Ishikawa (cell line): ENCODE results near the gene PLXNA4.

Experiments used
- CEBPB ChIP-seq: IDR thresholded peaks from 2 replicates; pipeline ENCODE4 v1.6.1; 2012
- CREB1 ChIP-seq: IDR thresholded peaks from 2 replicates; pipeline ENCODE4 v1.6.1; 2012; ENCODE audit warnings: low read depth
- EGR1 ChIP-seq: IDR thresholded peaks from 2 replicates; pipeline ENCODE4 v1.6.1; 2012
- EP300 ChIP-seq: IDR thresholded peaks from 2 replicates; pipeline ENCODE4 v1.6.1; 2012; ENCODE audit warnings: borderline replicate concordance
- NFIC ChIP-seq: IDR thresholded peaks from 2 replicates; pipeline ENCODE4 v1.6.1; 2012
- RAD21 ChIP-seq: IDR thresholded peaks from 2 replicates; pipeline ENCODE4 v1.6.1; 2012; ENCODE audit warnings: low read depth
- TAF1 ChIP-seq: IDR thresholded peaks from 2 replicates; pipeline ENCODE4 v1.6.1; 2012; ENCODE audit warnings: low read depth, mild to moderate bottlenecking
- TCF12 ChIP-seq: IDR thresholded peaks from 2 replicates; pipeline ENCODE4 v1.6.1; 2012; ENCODE audit warnings: low read depth
- TEAD4 ChIP-seq: IDR thresholded peaks from 2 replicates; pipeline ENCODE4 v1.6.1; 2012
- YY1 ChIP-seq: IDR thresholded peaks from 2 replicates; pipeline ENCODE4 v1.6.1; 2012; ENCODE audit warnings: low read depth
- TF ChIP-seq, protein P1 (sequence below): IDR thresholded peaks from 2 replicates; pipeline ENCODE4 v1.6.1; 2012
- TF ChIP-seq, protein P2 (sequence below): IDR thresholded peaks from 2 replicates; pipeline ENCODE4 v1.6.1; 2012; ENCODE audit warnings: low read depth, mild to moderate bottlenecking
- TF ChIP-seq, protein P3 (sequence below): IDR thresholded peaks from 2 replicates; pipeline ENCODE4 v1.6.1; 2012

DNA sequence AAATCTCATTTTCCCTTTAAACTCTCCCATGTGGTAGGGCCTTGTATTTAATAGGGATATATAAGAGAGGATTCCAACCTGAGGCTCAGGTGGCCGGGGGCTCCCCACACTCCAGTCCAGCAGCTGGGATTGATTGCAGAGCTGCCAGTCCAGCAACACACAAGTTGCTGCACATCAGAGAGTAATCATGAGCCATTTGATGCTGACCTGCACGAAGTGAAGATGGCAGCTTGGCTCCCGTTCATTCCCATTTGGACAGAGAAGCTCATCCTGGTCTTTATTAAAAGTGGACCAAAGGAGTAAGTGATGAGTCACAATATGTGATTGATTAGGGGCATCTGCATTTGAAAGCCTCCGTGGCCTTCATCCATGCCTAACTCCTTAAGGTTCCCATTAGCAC is 202.4 kb downstream of the PLXNA4 start:
- no peak for TF ChIP-seq TCF12
- TF ChIP-seq TEAD4: no peak
- TF ChIP-seq EP300: no peak
- TF ChIP-seq EGR1: no peak
- no peak for TF ChIP-seq CREB1
- no peak for TF ChIP-seq CEBPB
- TF ChIP-seq, protein P1, sequence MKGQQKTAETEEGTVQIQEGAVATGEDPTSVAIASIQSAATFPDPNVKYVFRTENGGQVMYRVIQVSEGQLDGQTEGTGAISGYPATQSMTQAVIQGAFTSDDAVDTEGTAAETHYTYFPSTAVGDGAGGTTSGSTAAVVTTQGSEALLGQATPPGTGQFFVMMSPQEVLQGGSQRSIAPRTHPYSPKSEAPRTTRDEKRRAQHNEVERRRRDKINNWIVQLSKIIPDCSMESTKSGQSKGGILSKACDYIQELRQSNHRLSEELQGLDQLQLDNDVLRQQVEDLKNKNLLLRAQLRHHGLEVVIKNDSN: no peak
- TF ChIP-seq YY1: no peak
- TF ChIP-seq, protein P2, sequence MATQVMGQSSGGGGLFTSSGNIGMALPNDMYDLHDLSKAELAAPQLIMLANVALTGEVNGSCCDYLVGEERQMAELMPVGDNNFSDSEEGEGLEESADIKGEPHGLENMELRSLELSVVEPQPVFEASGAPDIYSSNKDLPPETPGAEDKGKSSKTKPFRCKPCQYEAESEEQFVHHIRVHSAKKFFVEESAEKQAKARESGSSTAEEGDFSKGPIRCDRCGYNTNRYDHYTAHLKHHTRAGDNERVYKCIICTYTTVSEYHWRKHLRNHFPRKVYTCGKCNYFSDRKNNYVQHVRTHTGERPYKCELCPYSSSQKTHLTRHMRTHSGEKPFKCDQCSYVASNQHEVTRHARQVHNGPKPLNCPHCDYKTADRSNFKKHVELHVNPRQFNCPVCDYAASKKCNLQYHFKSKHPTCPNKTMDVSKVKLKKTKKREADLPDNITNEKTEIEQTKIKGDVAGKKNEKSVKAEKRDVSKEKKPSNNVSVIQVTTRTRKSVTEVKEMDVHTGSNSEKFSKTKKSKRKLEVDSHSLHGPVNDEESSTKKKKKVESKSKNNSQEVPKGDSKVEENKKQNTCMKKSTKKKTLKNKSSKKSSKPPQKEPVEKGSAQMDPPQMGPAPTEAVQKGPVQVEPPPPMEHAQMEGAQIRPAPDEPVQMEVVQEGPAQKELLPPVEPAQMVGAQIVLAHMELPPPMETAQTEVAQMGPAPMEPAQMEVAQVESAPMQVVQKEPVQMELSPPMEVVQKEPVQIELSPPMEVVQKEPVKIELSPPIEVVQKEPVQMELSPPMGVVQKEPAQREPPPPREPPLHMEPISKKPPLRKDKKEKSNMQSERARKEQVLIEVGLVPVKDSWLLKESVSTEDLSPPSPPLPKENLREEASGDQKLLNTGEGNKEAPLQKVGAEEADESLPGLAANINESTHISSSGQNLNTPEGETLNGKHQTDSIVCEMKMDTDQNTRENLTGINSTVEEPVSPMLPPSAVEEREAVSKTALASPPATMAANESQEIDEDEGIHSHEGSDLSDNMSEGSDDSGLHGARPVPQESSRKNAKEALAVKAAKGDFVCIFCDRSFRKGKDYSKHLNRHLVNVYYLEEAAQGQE: no peak
- TF ChIP-seq, protein P3, sequence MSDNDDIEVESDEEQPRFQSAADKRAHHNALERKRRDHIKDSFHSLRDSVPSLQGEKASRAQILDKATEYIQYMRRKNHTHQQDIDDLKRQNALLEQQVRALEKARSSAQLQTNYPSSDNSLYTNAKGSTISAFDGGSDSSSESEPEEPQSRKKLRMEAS: no peak
- TF ChIP-seq RAD21: no peak
- no peak for TF ChIP-seq TAF1
- no peak for TF ChIP-seq NFIC
